Esophagus muscularis mucosa (tissue), 4 donors: ENCODE data around the gene GNG7. TPM values are rescaled to one million over a fixed set of nuclear protein-coding genes. Genes with fewer than 3 reads are reported as not detected.

Experiments used
- DNase-seq: peaks from one replicate; pipeline ENCODE4 v3.0.0-alpha.2; 2017; ENCODE audit errors: extremely low spot score
- H3K27ac ChIP-seq, 4 donors: fragments of 200-600 bp; sonication (generic); replicated peaks in 1 of 4; 1 replicate in 3 of 4; 2 replicates in 1 of 4; pipeline ENCODE4 v1.5.1; 2016 to 2019; ENCODE audit warnings: mild to moderate bottlenecking in 1 of 4
- H3K27me3 ChIP-seq, 4 donors: fragments of 200-600 bp; sonication (generic); one replicate each; pipeline versions ENCODE4 v1.5.1 to v1.6.0; 2016 to 2019
- H3K36me3 ChIP-seq, 4 donors: fragments of 200-600 bp; sonication (generic); one replicate each; pipeline ENCODE4 v1.5.1; 2016 to 2019
- H3K4me1 ChIP-seq, 4 donors: fragments of 200-600 bp; sonication (generic); one replicate each; pipeline ENCODE4 v1.5.1; 2016 to 2019
- H3K4me3 ChIP-seq, 4 donors: fragments of 200-600 bp; sonication (generic); 1 replicate in 2 of 4; 2 replicates in 2 of 4; pipeline ENCODE4 v1.5.1; 2016 to 2019; ENCODE audit warnings: mild to moderate bottlenecking in 4 of 4, moderate library complexity in 1 of 4
- H3K9me3 ChIP-seq, 4 donors: fragments of 200-600 bp; sonication (generic); 1 replicate in 3 of 4; 2 replicates in 1 of 4; pipeline ENCODE4 v1.5.1; 2016 to 2019
- CTCF ChIP-seq, 3 experiments: fragments of 200-600 bp in 2 of 3; fragments of 450-650 bp in 1 of 3; sonication (generic) in 2 of 3; IDR thresholded peaks; one replicate each; pipeline ENCODE4 v1.5.1; 2017 to 2019; ENCODE audit warnings: antibody characterized with exemption in 3 of 3, mild to moderate bottlenecking in 2 of 3, moderate library complexity in 1 of 3
- EP300 ChIP-seq: sonication (generic); formaldehyde crosslinking; IDR thresholded peaks from one replicate; pipeline ENCODE4 v1.6.1; 2017; ENCODE audit warnings: antibody characterized with exemption
- POLR2A ChIP-seq: fragments of 450-650 bp; IDR thresholded peaks from one replicate; pipeline ENCODE4 v1.6.1; 2017; ENCODE audit warnings: antibody characterized with exemption, moderate library complexity, mild to moderate bottlenecking, low read depth
- POLR2AphosphoS5 ChIP-seq, 2 donors: sonication (generic); formaldehyde crosslinking; IDR thresholded peaks; one replicate each; pipeline ENCODE4 v1.6.1; 2017; ENCODE audit warnings: antibody characterized with exemption in 2 of 2
- WGBS: methylation state at CpG from one replicate; pipeline ENCODE4 v1.1.5; 2018; 5-methylcytosine and 5-hydroxymethylcytosine counted together
- intact Hi-C: fragments of 100-400 bp; cut with DNase I; formaldehyde crosslinking; loops from one replicate; pipeline ENCODE4 v1.15.1; 2023
- total RNA-seq, 4 donors: library from RNA; depleted of rRNA; stranded (reverse); fragments of >200 nt; gene quantifications; one replicate each; pipeline versions ENCODE4 v1.1.0 to v1.2.1, GENCODE V29; 2016

The GNG7 gene
- total RNA-seq, 4 donors from 2014 or later: 6.3 to 18.8 (median 13.0) TPM

DNA sequence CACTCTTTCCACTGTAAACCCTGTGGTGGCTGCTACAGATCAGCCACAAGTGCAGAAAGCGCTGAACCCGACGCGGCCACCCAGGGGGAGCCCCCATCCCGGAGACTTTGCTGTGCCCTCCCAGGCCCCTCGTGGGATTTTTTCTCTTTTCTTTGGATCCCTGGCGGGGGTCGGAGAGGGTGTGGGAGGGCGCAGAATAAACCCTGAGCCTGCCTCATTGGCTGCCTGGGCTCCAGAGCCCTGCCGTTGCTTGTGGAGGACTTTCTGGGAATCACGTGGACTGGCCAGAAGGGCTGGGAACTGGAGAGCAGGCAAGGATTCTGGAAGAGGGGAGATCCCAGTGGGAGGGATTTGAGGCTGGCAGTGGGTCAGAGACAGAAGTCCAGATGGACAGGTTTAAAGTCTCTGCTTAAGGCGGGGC, 201.6 kb downstream of the GNG7 start:
- Histone ChIP-seq H3K36me3 (no peaks in the 10 kb centered on the region), H3K4me1 (peaks cover 4 to 10% (median 7%) of the 10 kb centered on the region in 4 donors), H3K27ac (no peak overlapping the region), H3K4me3 (no peak overlapping the region), H3K27me3 (no peaks in the 10 kb centered on the region), H3K9me3 (no peaks in the 10 kb centered on the region)
- WGBS: 63% methylated on average over 12 of the region's 12 CpGs
- DNase-seq: no peak
- TF ChIP-seq EP300 (no peak), POLR2AphosphoS5 (IDR thresholded peaks at IDR 0.05) (no peak), POLR2A (no peak), CTCF (IDR thresholded peaks at IDR 0.05) (no peak)
- intact Hi-C loops: no loop called here

DNA sequence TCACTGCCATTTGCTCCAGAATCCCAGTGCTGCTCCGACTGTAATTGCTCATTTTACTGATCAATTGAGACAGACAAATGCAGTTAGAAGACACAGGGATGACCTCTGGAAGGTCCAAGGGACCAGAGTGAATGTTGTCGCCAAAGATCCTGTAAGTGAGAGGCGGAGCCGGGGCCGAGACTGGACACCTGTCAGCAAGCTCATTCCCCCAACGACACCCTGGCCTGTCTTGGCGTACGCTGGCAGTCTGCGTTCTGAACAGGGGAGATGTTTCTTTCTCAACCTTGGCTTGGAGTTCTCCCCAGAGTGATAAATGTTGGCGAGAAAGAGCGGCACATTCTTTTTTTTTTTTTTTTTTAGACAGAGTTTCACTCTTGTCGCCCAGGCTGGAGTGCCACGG, 202.3 kb downstream of the GNG7 start:
- H3K4me3 ChIP-seq: no peak overlapping the region
- H3K9me3 ChIP-seq: no peaks in the 10 kb centered on the region
- H3K27ac ChIP-seq: no peak overlapping the region
- no peaks in the 10 kb centered on the region for H3K36me3 ChIP-seq
- no peaks in the 10 kb centered on the region for H3K27me3 ChIP-seq
- peaks cover 11 to 17% (median 14%) of the 10 kb centered on the region in 4 donors for H3K4me1 ChIP-seq
- DNase-seq: no peak
- intact Hi-C loops: no loop called here
- 92% methylated on average over 13 of the region's 13 CpGs for WGBS
- TF ChIP-seq EP300 (no peak), POLR2AphosphoS5 (IDR thresholded peaks at IDR 0.05) (no peak)

- Histone ChIP-seq H3K9me3 (no peaks in the 10 kb centered on the region), H3K4me1 (peaks cover 24 to 34% (median 28%) of the 10 kb centered on the region in 4 donors), H3K27me3 (no peaks in the 10 kb centered on the region), H3K36me3 (no peaks in the 10 kb centered on the region), H3K27ac (peak overlapping the region in 1 of 4 donors; percentile 87), H3K4me3 (no peak overlapping the region)
- DNase-seq: no peak
- WGBS: 92% methylated on average over 10 of the region's 10 CpGs
- intact Hi-C loops: loop anchor here (5.0 kb wide), 1 partner anchor 40 kb away; no protein-coding TSS in a partner anchor
- no peak for TF ChIP-seq EP300
- TF ChIP-seq CTCF (IDR thresholded peaks at IDR 0.05): no peak
- TF ChIP-seq POLR2AphosphoS5 (IDR thresholded peaks at IDR 0.05): no peak
- TF ChIP-seq POLR2A: no peak
Measured at GRCh38 chr19:2497186-2497585, 205.3 kb downstream of the GNG7 start.

DNA sequence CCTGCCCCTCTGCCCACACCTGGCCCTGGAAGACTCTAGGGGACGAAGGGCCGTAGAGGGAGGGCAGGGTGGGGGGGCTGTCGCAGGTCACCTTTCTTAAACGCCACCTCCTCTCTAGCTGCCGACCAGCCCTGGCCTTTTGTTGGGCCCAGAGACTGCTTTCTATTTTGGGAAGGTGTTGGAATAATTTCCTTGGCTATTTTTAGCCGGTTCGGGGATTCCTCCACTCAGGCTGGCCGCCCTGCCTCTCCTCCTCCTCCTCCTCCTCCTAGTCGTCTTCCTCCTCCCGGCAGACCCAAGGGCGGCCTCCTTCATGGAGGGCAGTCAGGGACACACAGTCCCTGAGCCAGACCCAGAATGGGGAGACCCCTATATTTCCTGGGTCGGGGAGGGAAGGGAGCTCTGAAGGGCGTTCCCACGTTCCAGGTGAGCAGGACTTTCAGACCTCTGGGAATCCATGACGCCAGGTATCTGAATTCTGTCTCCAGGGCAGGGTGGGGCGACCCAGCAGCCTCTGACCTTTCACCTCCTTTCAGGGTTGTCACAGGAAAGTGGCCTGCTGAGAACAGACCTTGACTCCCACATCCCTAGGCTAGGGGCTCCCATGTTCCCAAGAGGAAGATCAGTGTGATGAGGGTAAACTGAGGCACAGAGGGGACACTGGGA, 206.7 kb downstream of the GNG7 start:
- no peak for DNase-seq
- Histone ChIP-seq H3K27ac (peak overlapping the region; percentile 87 to 89 (median 88)), H3K9me3 (no peaks in the 10 kb centered on the region), H3K4me1 (peaks cover 31 to 46% (median 40%) of the 10 kb centered on the region in 4 donors), H3K36me3 (no peaks in the 10 kb centered on the region), H3K27me3 (no peaks in the 10 kb centered on the region), H3K4me3 (peak overlapping the region; percentile 56 to 65 (median 60))
- WGBS: 8% methylated on average over 13 of the region's 16 CpGs
- intact Hi-C loops: loop anchor here (5.0 kb wide), 1 partner anchor 42 kb away; no protein-coding TSS in a partner anchor
- TF ChIP-seq EP300: no peak
- no peak for TF ChIP-seq POLR2AphosphoS5 (IDR thresholded peaks at IDR 0.05)
- no peak for TF ChIP-seq POLR2A
- no peak for TF ChIP-seq CTCF (IDR thresholded peaks at IDR 0.05)

DNA sequence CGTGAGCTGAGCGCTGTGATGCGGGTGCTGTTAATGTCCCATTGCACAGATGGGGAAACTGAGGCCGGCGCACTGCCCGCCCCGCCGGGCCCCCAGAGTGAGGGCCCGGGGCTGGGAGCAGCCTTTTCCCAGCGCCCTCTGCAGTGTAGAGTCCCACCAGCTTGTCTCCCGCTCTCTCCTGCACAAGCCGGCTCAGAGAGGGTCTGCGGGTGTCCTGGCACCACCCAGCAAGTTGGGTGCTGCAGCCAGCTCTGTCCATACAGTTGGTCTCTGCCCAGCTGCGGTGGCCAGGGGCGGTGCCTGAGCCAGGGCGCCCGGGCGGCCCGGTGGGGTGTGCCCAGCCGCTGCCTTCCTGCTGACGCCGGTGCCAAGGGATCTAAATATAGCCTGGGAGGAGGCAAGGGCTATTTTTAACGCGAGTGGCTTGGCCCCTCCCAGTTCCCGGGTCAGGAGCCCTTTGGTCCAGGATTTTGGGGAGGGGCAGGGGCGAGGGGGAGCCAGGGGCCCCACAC, 207.3 kb downstream of the GNG7 start:
- H3K27ac ChIP-seq: peak overlapping the region; percentile 87 to 89 (median 88)
- H3K36me3 ChIP-seq: no peaks in the 10 kb centered on the region
- H3K27me3 ChIP-seq: no peaks in the 10 kb centered on the region
- no peaks in the 10 kb centered on the region for H3K9me3 ChIP-seq
- DNase-seq: no peak
- peaks cover 35 to 50% (median 46%) of the 10 kb centered on the region in 4 donors for H3K4me1 ChIP-seq
- intact Hi-C loops: loop anchor here (5.0 kb wide), 1 partner anchor 42 kb away; no protein-coding TSS in a partner anchor
- no CpG with 5 or more reads among the region's 26 CpGs for WGBS
- H3K4me3 ChIP-seq: peak overlapping the region; percentile 56 to 65 (median 60)
- TF ChIP-seq POLR2AphosphoS5 (IDR thresholded peaks at IDR 0.05): peak; percentile 71
- no peak for TF ChIP-seq CTCF (IDR thresholded peaks at IDR 0.05)
- peak; percentile 37 for TF ChIP-seq EP300
